Testis (tissue), 5 donors: ENCODE results near the gene IL18BP. TPM values are rescaled to one million over a fixed set of nuclear protein-coding genes. Genes with fewer than 3 reads are reported as not detected.
A peak's percentile ranks its signal among the peaks of the same experiment; 100 is the strongest.

Source experiments
- DNase-seq: peaks from one replicate; pipeline ENCODE4 v3.0.0-alpha.2; 2019
- H3K27ac ChIP-seq, 2 donors: fragments of 200-600 bp; sonication (generic); one replicate each; pipeline ENCODE4 v1.5.1; 2019
- H3K27me3 ChIP-seq: fragments of 200-600 bp; sonication (generic); one replicate; pipeline ENCODE4 v1.5.1; 2019
- H3K36me3 ChIP-seq: fragments of 200-600 bp; sonication (generic); one replicate; pipeline ENCODE4 v1.5.1; 2017; ENCODE audit warnings: low read depth; ENCODE audit errors: missing control alignments
- H3K4me1 ChIP-seq: fragments of 200-600 bp; sonication (generic); one replicate; pipeline ENCODE4 v1.5.1; 2019
- H3K4me3 ChIP-seq, 2 donors: fragments of 200-600 bp; sonication (generic); one replicate each; pipeline ENCODE4 v1.5.1; 2017 to 2019
- H3K9me3 ChIP-seq: fragments of 200-600 bp; sonication (generic); one replicate; pipeline ENCODE4 v1.5.1; 2017
- CTCF ChIP-seq, 3 experiments: fragments of 450-650 bp in 2 of 3; fragments of 200-600 bp in 1 of 3; sonication (generic) in 1 of 3; IDR thresholded peaks; one replicate each; pipeline ENCODE4 v1.5.1; 2016 to 2019; ENCODE audit warnings: antibody characterized with exemption in 3 of 3, mild to moderate bottlenecking in 2 of 3, moderate library complexity in 1 of 3
- POLR2A ChIP-seq: fragments of 450-650 bp; IDR thresholded peaks from one replicate; pipeline ENCODE4 v1.6.1; 2017; ENCODE audit warnings: antibody characterized with exemption, mild to moderate bottlenecking, moderate library complexity
- WGBS, 2 donors: methylation state at CpG; one replicate each; pipeline ENCODE4 v1.1.5; 2018; 5-methylcytosine and 5-hydroxymethylcytosine counted together
- intact Hi-C: fragments of 100-400 bp; cut with DNase I; formaldehyde crosslinking; loops from one replicate; pipeline ENCODE4 v1.15.1; 2023; ENCODE audit warnings: low total_unique reads
- long read RNA-seq, 2 donors: transcript quantifications; one replicate each; lab custom pipeline, GENCODE V29; 2026
- polyA plus RNA-seq: library from polyadenylated mRNA; stranded (reverse); fragments of 350-450 nt; fragmentation: Illumina TruSeq; extraction: RNeasy Lipid Tissue Mini Kit (QIAGEN cat#74804); gene quantifications from one replicate; pipeline ENCODE4 v1.2.3, GENCODE V29; 2014; ENCODE audit warnings: low read depth, low replicate concordance; ENCODE audit not compliant: insufficient read depth
- total RNA-seq, 2 donors: library from RNA; depleted of rRNA; stranded (reverse); fragments of >200 nt; gene quantifications; one replicate each; pipeline ENCODE4 v1.2.3, GENCODE V29; 2016

Gene IL18BP
- total RNA-seq (10 to 100 TPM; 13.5 to 16.8 TPM), polyA plus RNA-seq (11.7 TPM)
- long read RNA-seq, donor 1, full-length matches to known transcripts = 2 of 217 reads
- long read RNA-seq, donor 1, partial matches to known transcripts = 194 of 217 reads
- long read RNA-seq, donor 1, other reads (novel, unspliced or antisense) = 21 of 217 reads
- long read RNA-seq, donor 2 = 0 reads

DNA sequence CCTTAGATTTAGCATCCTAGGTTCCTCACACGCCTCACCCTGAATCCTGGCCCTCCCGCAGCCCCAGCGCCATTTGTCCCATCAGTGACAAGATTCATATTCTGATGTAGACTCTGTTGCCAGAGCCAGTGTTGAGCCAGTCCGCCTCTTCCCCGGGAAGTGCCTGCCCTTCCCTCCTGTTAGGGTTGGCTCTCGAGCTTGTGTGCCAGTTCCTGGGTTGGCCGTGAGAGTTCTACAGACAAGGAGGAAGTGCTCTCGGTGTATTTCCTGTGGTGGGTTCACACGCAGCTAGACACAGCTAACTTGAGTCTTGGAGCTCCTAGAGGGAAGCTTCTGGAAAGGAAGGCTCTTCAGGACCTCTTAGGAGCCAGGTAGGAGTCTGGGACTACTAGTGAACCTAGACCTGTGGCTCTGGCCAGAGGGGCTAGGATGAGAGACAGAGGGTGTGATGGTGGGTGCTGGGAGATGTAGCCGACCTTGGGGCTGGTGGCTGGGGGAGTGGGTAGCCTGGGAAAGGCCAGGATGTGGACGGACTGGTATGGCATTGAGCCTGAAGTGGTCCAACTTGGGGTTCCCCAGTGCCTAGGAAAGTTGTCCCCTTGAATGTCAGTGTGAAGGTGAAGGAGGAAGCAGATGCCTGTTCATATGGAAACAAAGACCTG lies at the start of gene IL18BP:
Gene IL18BP, plus strand, starts transcription at position 261 of the 662 bp plus-strand sequence. CDS start 1,076 bp downstream, outside the sequence.
- no peaks in the 10 kb centered on the region for H3K36me3 ChIP-seq
- H3K4me3 ChIP-seq = no peak within 1 kb of the TSS
- peak within 1 kb of the TSS; percentile 14 to 33 for H3K27ac ChIP-seq
- DNase-seq = no peak
- TF ChIP-seq CTCF (IDR thresholded peaks at IDR 0.05) (no peak), POLR2A (no peak)
- 83 to 84% methylated on average over 9 to 11 of the region's 11 CpGs for WGBS, 2 donors
- intact Hi-C loops = no loop called here
- no peaks in the 10 kb centered on the region for H3K27me3 ChIP-seq
- H3K9me3 ChIP-seq = no peaks in the 10 kb centered on the region
- H3K4me1 ChIP-seq = peaks cover 15% of the 10 kb centered on the region

GRCh38 chr11:71949034-71949433 lies 49.7 kb upstream of the IL18BP start:
- no peak overlapping the region for H3K27ac ChIP-seq
- no peaks in the 10 kb centered on the region for H3K36me3 ChIP-seq
- 80 to 83% methylated on average over 6 of the region's 6 CpGs for WGBS, 2 donors
- no peaks in the 10 kb centered on the region for H3K9me3 ChIP-seq
- no peak overlapping the region for H3K4me3 ChIP-seq
- intact Hi-C loops = no loop called here
- no peaks in the 10 kb centered on the region for H3K4me1 ChIP-seq
- DNase-seq = no peak
- TF ChIP-seq CTCF (IDR thresholded peaks at IDR 0.05) (no peak), POLR2A (no peak)
- no peaks in the 10 kb centered on the region for H3K27me3 ChIP-seq

DNA sequence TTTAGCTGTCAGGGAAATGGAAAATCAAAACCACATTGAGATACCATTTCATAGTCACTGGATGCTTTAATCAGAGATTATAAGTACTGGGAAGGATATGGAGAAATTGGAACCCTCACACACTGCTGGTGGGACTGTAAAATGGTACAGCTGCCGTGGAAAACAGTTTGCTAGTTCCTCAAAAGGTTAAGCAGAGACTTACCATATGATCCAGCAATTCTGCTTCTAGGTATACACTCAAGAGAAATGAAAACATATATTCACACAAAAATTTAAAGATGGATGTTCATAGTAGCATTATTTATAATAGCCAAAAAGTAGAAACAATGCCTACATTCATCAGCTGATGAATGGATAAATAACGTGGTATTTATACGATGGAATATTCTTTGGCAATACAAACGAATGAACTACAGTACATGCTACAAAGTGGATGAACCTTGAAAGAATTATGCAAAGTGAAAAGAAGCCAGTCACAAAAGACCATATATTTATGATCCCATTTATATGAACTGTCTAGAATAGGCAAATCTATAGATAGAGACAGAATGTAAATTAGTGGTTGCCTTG lies 46.9 kb upstream of the IL18BP start:
- H3K4me3 ChIP-seq = no peak overlapping the region
- H3K36me3 ChIP-seq = no peaks in the 10 kb centered on the region
- no peaks in the 10 kb centered on the region for H3K9me3 ChIP-seq
- TF ChIP-seq POLR2A (no peak), CTCF (IDR thresholded peaks at IDR 0.05) (no peak)
- H3K27me3 ChIP-seq = no peaks in the 10 kb centered on the region
- no peak overlapping the region for H3K27ac ChIP-seq
- intact Hi-C loops = no loop called here
- 87% methylated on average over 4 of the region's 4 CpGs for WGBS, 2 donors
- no peaks in the 10 kb centered on the region for H3K4me1 ChIP-seq
- no peak for DNase-seq

DNA sequence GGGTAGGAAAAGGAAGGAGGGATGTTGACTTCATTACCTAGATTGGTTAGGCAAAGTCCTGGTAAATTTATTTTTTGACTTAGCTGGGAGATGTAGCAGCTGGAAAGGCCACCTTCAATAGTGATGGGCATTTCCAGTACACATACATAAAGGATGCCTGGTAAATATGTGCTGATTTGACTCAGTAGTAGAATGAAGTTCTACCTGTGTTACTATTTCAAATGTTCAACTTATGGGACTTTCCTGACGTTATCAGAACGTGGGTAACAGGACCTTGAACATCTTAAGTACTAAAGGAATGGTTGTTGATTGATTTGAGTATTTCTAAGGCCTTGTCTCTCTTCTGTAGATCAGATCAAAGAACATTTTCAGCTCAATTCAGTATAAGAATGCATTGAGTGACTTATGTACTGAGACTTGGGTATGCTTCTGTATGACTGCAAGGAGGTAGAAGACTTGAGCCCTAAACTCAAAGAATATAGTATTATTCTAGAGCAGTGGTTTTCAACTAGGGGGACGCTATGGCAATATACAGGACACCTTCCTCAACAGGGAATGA lies 42.7 kb upstream of the IL18BP start:
- H3K9me3 ChIP-seq = no peaks in the 10 kb centered on the region
- no peaks in the 10 kb centered on the region for H3K27me3 ChIP-seq
- no peaks in the 10 kb centered on the region for H3K36me3 ChIP-seq
- TF ChIP-seq CTCF (IDR thresholded peaks at IDR 0.05) = no peak
- TF ChIP-seq POLR2A = no peak
- no peak for DNase-seq
- 46 to 57% methylated on average over 3 of the region's 3 CpGs for WGBS, 2 donors
- no peaks in the 10 kb centered on the region for H3K4me1 ChIP-seq
- H3K27ac ChIP-seq = no peak overlapping the region
- intact Hi-C loops = no loop called here
- no peak overlapping the region for H3K4me3 ChIP-seq
